Activated T-helper 1 cell treated with anti-CD3 and anti-CD28 coated beads, Interleukin-2, amount 50 U/mL, for 16 hours (primary cell): ENCODE results near the gene PPM1F.
A peak's percentile ranks its signal among the peaks of the same experiment; 100 is the strongest.

Experiments used
- DNase-seq, 2 donors: peaks; one replicate each; pipeline ENCODE4 v3.0.0-alpha.2; 2020; ENCODE audit warnings: low read depth in 1 of 2, low spot score in 1 of 2

The PPM1F gene, protein sequence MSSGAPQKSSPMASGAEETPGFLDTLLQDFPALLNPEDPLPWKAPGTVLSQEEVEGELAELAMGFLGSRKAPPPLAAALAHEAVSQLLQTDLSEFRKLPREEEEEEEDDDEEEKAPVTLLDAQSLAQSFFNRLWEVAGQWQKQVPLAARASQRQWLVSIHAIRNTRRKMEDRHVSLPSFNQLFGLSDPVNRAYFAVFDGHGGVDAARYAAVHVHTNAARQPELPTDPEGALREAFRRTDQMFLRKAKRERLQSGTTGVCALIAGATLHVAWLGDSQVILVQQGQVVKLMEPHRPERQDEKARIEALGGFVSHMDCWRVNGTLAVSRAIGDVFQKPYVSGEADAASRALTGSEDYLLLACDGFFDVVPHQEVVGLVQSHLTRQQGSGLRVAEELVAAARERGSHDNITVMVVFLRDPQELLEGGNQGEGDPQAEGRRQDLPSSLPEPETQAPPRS

DNA sequence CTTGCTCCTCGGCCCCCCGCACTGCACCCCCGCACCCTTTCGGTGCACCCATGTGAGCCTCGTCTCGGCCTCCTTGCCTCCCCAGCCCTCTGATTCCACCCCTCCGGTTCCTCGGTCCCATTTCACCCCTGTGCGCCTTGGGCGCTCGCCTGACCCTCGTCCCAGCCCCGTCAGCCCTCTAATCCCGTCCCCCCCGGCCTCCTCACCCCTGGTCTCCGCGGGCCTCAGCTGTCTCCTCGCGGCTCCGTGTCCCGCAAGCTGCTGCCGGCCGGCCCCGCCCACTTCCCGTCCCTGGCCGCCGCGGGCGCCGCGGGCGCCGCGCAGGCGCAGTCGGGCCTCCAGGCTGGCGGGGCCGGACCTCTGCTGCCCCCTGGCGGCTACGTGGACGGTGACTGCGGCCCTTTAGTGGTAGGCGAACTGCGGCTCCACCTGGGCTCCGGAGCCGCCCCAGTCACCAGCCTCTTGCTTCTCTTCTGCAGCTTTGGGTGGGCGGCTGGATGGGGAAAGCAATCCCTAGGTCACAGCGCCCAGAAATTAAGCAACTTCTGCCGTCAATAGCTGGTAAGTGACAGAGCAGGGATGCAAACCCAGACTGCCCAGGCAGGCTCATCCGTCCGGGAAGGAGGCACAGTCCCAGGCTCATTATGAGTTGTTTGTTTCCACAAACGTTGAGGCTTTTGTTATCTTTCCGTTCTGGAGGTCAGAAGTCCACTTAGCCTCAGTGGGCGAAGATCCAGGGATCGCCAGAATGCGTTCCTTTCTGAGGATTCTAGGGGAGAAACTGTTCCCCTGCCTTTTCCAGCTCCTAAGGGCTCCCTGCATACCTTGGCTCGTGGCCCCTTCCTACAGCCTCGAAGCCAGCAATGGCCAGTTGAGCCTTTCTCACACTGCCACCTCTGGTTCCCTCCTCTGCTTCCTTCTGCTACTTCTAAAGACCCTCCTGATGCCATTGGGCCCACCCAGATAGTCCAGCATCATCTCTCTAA is at the start of gene PPM1F:
Gene PPM1F (minus strand): TSS at position 263 of the 986 bp plus-strand sequence. CDS start 6,800 bp downstream, outside the sequence.
- peak; percentile 88 to 92 for DNase-seq

DNA sequence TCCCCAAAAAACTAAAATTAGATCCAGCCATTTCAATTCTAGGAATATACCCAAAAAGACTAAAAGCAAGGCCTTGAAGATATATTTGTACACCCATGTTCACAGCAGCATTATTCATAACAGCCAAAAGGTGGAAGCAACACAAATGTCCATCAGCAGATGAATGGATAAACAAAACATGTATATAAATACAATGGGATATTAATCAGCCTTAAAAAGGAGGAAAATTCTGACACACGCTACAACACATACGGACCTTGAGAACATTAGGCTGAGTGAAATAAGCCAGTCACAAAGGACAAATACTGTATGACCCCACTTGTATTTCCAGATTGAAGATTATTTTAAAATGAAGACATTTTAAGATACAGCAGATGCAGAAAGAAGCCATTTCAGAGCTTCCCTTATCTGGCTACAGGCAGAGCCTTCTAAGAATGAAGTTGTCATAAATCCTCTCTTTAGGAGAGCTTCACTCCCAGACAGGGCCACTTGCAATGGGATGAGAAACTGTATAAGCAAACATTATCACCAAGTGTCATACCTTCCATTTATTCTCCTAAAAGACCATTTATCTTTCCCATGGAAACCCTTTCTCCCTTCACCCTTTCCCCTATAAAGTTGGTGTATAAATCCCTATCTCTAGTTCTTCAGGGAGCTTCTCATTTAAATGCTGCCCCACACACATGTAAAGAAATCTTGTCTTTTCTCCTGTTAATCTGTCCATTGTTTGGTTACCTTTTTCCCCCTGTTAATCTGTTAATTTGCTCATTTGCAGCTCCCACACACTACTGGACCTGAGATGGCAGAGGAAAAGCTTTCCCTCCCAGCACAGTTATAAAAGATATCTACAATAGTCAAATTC is 49.2 kb upstream of the PPM1F start:
- no peak for DNase-seq

DNA sequence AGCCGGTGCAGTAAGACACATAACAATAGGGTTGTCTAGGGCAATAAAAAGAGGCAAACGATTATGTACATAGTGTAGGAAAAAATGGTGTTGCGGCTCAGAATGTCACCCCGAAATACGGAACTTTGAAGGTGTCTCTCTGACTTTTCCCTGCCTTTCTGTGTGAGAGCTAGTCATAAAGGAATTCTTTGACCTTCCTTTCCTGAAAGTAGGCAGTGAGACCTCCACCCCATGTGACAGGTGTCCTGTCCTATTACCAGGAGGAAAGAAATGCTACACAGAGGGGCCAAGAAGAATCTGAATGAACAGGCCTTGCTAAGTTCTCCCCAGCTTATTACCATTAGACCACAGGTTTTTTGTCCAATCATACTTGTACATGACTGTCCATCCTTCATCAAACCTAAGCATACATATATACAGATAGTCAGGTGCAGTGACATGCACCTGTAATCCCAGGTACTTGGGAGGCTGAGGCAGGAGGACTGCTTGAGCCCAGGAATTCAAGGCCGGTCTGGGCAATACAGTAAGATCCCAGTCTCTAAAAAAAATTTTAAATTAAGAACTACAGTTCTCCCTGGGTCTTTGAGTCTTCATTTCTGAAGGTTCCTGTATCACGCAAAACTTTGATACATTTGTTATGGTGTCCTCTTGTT is 46.1 kb upstream of the PPM1F start:
- no peak for DNase-seq

DNA sequence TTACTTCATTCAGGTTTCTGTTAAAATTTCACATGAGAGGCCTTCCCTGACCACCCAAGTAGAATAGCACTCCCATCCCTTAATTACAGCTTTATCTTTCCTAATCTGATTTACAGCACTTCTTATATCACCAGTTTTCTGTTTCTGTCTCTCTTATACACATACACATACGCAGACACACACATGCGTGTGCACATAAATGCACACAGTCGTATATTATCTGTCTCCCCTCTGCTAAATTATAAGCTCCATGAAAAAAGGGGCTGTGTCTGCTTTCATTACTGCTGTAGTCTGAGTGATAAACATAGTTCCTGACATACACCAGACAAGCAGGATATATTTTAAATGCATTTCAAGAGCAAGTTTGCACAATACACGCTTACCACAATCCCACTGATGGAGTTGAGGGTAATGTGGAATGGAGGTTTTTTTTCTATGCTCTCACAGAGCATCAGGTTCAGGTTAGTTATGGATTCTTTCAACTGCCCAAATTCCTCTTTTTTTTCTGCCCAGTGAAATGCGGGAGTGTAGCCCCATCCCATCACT is 43.6 kb upstream of the PPM1F start:
- DNase-seq, result no peak

DNA sequence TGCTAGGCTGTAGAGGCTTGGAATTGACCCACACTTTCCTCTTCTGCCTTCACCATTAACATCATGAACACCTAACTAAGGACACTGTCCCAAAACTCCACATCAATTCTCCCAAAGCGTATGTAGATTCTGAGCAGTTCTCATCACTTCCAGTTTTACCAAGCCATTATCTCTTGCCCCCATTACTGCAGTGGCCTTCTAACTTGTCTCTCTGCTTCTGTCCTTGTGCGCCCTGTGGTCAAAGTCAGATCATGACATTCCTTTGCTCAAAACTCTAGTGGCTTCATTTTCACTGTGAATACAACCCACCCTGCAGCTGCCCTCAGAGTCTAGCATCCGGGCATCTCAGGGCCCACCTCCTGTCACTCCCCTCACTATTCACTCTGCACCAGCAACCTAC is 43.0 kb upstream of the PPM1F start:
- no peak for DNase-seq

DNA sequence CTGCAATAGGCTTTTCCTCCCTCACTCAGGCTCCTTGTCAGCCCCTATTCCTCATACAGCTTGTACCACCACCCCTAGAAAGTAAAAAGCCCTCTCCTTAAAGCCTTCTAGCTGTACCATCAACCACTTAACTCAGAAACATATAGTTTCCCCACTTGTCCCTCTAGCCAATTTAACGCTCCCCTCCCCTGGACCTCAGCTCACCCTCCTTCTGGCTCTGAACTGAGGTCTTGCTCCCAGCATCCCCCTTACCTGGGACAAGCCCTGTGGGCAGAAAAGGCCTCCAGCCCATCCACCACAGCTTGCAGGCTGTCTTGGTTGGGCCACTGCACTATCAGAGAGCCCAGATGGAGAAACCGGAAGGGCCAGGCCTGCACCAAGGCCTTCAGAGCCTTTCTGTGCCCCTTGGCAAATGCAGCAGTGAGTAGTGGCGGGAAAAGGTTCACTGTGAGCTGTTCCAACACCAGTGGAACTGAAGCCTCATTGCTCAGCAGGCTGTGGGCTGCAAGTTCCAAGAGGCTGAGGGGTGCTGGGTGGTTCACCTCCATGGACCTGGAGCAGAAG is 42.3 kb upstream of the PPM1F start:
- no peak for DNase-seq

DNA sequence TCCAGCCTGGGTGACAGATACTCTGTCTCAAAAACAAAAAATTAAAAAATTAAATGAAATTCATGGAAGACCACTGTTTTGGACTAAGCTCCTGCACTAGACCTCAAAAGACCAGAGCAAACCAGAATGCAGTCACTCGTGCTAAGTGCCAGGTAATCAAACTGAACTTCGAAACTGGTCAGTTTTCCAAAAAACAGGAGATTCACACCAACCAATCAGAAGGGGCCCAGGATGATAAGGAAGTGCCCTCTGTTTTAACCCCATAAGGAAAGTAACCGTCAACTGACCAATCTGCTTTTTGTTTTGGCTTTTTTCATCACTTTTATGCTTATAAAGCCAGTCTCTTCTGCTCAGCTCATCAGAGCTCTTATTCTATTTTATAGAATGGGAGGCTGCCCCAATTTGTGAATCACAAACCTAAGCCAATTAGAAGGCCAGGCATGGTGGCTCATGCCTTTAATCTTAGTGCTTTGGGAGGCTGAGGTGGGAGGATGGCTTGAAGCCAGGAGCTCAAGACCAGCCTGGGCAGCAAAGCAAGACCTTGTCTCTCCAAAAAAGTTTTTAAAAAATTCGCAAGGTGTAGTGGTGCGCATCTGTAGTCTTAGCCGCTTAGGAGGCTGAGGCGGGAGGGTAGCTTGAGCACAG is 40.1 kb upstream of the PPM1F start:
- no peak for DNase-seq

DNA sequence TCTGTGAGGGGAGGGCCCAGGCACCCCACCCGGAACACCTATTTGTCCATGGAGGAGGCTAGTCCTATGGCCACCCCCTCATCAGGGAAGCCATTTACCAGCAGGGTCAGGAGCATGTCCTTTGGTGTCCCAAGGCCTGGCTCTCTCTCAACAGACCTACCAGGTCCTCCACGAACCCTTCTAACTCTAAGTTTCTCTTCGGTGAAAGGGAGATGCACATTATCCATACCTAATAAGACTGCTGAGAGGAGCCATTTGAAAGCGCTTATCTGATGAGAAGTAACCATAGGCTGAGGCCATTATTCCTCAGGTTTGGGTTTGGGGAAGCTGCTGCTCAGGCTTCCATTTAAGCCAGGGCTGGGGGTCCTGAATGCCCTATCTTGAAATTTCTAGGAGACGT is 39.1 kb upstream of the PPM1F start:
- DNase-seq, result no peak

DNA sequence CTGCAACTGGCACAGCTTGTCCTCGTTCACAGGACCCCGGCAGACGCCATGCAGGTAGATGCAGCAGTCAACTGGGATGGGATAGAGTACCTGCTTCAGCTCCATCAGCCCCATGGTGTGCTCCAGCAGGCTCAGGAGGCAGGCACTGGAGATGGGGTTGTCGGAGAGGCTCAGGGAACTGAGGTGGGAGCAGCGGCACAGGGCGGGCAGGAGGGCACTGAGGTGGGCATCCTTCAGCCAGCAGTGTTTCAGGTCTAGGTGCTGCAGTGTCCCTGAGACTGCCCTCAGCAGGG is 38.6 kb upstream of the PPM1F start:
- DNase-seq, result no peak

DNA sequence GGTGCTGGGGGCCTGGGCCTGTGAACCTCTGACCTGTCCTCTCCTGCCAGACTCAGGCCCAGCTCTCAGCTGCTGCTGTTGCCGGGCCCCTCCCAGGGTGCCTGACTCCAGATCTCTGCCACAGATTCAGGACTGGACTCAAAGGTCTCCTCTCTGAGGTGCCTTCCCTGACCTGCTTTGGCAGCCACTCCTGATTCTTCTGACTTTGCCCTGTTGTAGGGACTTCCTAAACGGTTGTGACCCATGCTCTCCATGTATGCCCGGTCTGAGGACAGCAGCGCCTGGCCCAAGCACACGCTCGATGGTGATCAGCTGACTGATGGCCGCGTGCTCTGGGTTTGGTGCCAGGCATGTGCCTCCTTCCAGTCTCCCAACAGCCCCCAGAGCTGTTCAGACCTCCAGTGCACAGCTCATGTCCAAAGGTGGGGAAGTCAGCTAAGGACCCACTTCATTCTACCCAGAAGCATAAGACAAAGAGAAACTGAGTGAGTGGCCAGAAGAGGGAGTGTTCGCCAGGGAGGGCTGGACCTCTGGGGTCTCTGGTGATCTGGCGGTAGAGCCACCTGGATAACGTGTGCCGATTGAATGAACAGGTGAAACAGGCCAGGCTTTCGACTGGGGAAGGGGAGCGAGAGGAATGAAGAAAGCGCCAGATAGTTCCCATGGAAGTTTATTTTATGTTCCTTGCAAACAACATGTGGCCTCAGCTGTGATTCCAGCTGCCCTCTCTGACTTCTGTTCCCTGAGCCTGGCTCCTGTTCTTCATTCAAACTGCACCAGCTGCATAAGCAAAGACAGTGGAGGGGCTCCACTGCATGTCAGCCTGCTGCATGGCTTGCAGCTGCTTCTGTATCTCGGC is 38.0 kb upstream of the PPM1F start:
- DNase-seq, result no peak

DNA sequence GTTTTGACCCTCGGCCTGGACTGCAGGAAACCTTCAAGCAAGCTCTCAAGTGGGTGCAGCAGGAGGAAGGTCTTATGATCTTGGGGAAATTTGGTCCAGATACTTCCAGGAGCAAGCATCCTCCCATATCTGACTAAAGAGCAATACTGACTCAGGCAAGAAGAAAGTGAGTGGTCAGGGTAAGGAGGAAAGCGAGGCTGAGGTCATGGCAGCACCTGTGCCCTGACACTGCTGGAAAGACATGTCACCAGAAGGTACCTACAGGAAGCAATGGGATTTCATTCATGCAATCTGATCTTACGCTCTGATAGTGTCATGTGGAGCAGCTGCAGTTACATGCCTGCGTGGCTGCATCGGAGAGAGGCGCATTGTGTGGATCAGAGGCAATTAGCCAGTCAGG is 36.4 kb upstream of the PPM1F start:
- no peak for DNase-seq

DNA sequence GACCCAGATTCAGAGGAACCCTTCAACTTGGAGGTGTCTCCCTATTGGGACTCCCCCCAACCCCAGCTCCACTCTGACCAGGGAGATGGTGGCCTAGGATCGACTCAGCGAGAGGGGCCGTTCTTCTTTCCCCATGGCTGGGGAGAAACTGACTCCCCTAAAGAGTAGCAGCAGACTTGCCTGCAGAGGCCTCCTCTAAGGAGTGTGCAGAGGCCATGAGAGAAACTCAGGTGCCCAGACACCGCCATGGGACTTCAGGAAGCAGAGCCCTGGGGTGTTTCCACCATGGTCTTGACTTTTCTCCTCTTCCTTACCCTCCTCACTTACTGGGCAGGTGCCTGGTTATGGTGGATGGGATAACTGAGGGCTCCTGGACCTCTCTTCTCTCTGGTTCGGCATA is 32.6 kb upstream of the PPM1F start:
- DNase-seq, result no peak

DNA sequence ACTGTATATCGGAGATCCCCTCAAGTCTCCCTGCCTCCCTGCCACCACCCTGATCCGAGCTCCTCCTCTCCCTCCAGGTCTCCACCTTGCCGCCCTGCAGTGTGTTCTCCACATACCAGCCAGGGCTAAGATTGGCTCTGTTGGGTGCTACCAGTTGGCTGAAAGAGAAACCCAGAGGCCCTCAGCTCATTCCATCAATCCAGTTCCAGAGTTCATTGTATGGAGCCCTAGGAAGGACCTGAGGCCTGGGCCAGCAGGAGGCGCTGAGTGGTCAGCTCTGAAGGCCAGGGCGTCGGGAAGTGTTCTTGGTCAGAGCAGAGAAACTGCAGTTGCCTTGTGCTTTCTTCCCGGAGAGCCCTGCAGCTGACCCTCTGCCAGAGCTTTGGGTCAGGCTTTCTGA is 32.1 kb upstream of the PPM1F start:
- no peak for DNase-seq

DNA sequence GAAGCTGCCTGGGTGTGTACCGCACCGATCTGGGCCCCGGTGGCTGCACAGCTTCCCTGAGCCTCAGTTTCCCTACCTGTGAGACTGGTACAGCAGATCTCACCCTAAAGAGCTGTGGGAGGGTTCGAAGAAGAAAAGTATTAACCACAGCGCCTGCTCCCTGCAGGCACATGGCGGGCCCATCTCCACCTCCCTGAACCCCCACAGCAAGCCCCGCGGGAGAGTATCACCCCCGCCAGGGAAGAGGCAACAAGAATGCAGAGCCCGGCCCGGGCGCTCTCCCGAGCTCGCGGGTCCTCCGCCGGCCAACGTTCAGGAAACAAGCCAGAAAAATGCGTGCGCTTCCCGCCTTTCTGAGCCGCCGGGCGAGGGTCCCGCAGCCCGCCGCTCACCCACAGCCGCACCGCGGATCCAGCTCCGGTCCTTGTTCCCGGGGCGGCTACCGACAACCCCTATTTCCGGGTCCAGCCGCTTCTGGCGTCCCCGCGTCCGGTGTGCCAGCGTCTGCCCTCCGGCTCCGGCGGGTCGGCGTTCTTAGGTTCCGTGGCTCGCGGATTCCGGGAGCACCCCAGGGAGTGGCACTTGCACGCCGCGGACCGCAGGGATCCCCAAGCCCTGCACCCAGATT is 29.8 kb upstream of the PPM1F start, which contains the start of gene TOP3B:
Gene TOP3B (minus strand): TSS at position 450 of the 628 bp plus-strand sequence. CDS start 7,078 bp downstream, outside the sequence.
- DNase-seq, result peak; percentile 64 to 70

DNA sequence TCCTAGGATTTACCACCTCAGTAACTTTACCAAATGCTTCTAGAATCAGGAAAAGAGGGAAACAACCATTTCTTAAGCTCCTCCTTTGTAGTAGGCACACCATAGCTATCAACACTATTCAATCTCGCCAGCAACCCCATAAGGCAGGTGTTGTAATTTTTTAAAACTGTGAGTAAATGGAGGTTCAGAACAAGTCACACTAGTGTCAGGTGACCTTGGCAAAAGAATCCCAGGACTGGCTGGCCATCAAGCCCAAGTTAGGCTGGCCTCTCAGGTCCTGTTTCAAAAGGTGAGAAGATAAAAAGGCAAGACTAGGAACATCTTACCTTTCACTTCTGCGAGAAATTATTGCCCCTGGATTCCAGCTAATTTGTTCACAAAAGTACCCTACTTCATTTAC is 29.2 kb upstream of the PPM1F start:
- no peak for DNase-seq

DNA sequence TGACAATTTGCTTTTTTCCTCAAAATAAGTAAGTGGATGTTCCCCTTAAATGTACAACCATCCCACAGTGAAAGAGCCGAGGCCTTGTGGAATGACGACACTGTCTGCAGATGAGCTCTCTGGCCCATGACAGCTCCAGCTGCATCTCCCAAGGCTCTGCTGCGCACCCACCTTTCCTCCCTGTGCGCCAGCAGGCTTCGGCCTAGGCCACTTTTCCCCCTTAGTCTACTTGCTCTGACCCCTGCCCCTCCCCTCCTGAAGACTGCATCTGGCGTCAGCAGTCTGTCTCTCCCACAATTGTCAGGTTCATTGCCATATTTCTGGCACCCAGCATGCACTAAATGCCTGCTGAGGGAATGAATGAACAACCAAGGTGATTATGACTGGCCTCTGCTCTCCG is 27.9 kb upstream of the PPM1F start:
- no peak for DNase-seq

DNA sequence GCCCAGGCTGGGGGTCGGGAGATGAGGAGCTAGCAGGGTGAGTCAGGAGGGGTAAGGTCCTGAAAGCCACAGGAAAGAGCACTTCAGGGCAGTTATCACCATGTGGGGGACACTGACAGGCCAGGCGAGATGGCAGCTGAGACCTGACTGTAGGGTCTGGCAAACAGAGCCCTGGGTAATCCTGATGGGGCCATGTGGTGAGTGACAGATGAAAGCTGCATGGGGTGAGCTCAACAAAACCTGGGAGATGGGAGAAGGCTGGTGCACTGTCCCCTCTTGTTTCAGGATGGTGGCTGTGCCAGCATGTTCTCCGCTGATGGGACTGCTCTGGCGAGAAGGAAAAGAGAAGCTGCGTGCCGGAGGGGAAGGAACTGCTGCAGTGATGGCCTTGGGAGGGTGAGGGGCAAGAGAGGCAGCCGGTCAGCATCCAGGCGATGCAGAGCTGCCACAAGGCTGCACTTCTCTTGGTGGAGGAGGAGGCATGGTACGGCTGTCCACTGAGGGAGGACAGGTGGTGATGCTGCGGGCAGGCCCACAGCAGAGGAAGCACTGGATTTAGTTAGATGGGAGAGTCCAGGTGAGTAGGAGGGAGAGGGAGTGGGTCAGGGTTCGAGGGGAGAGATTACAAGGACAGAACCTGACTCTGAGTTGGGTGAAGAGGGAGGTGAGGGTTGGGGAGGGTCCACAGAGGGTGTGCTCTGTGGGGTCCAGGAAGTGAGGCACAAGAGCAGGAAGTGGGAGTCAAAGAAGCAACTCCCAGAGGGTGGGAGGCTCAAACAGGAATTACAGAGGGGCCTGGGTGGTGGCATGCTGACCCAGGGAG is 26.1 kb upstream of the PPM1F start:
- DNase-seq, result no peak
